Measurements from ENCODE around the gene SORCS3. TPM values are rescaled to one million over a fixed set of nuclear protein-coding genes. Genes with fewer than 3 reads are reported as not detected.

The SORCS3 gene
- not detected for total RNA-seq
- long read RNA-seq: 0 reads

- intact Hi-C loops (cut with DNase I): no loop called here
- no peak for DNase-seq (ENCODE audit: low spot score)
Observed at GRCh38 chr10:104641187-104641936, at the start of gene SORCS3. SORCS3 (plus strand) TSS chr10:104641290.

- no peak for DNase-seq (ENCODE audit: low spot score)
- intact Hi-C loops (cut with DNase I): no loop called here
Observed at GRCh38 chr10:104591441-104591840, 49.6 kb upstream of the SORCS3 start.

- intact Hi-C loops (cut with DNase I): no loop called here
Observed at GRCh38 chr10:104601166-104601565, 39.9 kb upstream of the SORCS3 start.

GRCh38 chr10:104608091-104608828, 32.8 kb upstream of the SORCS3 start:
- intact Hi-C loops (cut with DNase I): no loop called here
- no peak for DNase-seq (ENCODE audit: low spot score)

More at GRCh38 chr10:104601166-104601565, 39.9 kb upstream of the SORCS3 start:
- DNase-seq (ENCODE audit: low spot score): no peak

- intact Hi-C loops (cut with DNase I): no loop called here
- no peak for DNase-seq (ENCODE audit: low spot score)
Observed at GRCh38 chr10:104612571-104613205, 28.4 kb upstream of the SORCS3 start.

GRCh38 chr10:104613406-104613805, 27.7 kb upstream of the SORCS3 start:
- intact Hi-C loops (cut with DNase I): no loop called here
- no peak for DNase-seq (ENCODE audit: low spot score)

GRCh38 chr10:104614245-104614831, 26.8 kb upstream of the SORCS3 start:
- intact Hi-C loops (cut with DNase I): no loop called here
- DNase-seq (ENCODE audit: low spot score): no peak

GRCh38 chr10:104615136-104615535, 26.0 kb upstream of the SORCS3 start:
- DNase-seq (ENCODE audit: low spot score): no peak
- intact Hi-C loops (cut with DNase I): no loop called here

- intact Hi-C loops (cut with DNase I): no loop called here
Observed at GRCh38 chr10:104617831-104618230, 23.3 kb upstream of the SORCS3 start.

GRCh38 chr10:104622175-104622574, 18.9 kb upstream of the SORCS3 start:
- no peak for DNase-seq (ENCODE audit: low spot score)
- intact Hi-C loops (cut with DNase I): no loop called here

More at GRCh38 chr10:104617831-104618230, 23.3 kb upstream of the SORCS3 start:
- no peak for DNase-seq (ENCODE audit: low spot score)

GRCh38 chr10:104622598-104623209, 18.4 kb upstream of the SORCS3 start:
- no peak for DNase-seq (ENCODE audit: low spot score)
- intact Hi-C loops (cut with DNase I): no loop called here

- intact Hi-C loops (cut with DNase I): no loop called here
- no peak for DNase-seq (ENCODE audit: low spot score)
Observed at GRCh38 chr10:104630731-104631130, 10.4 kb upstream of the SORCS3 start.

GRCh38 chr10:104631946-104632345, 9.1 kb upstream of the SORCS3 start:
- intact Hi-C loops (cut with DNase I): no loop called here
- no peak for DNase-seq (ENCODE audit: low spot score)

GRCh38 chr10:104638861-104639589, 2.1 kb upstream of the SORCS3 start:
- intact Hi-C loops (cut with DNase I): no loop called here
- DNase-seq (ENCODE audit: low spot score): no peak

GRCh38 chr10:104639590-104640338, 1.3 kb upstream of the SORCS3 start:
- no peak for DNase-seq (ENCODE audit: low spot score)

GRCh38 chr10:104640339-104641186, 527 bp upstream of the SORCS3 start:
- intact Hi-C loops (cut with DNase I): no loop called here
- no peak for DNase-seq (ENCODE audit: low spot score)

More at GRCh38 chr10:104639590-104640338, 1.3 kb upstream of the SORCS3 start:
- intact Hi-C loops (cut with DNase I): no loop called here

GRCh38 chr10:104641937-104642657, 1.0 kb downstream of the SORCS3 start:
- intact Hi-C loops (cut with DNase I): no loop called here
- DNase-seq (ENCODE audit: low spot score): no peak

Measured in cardiac septum (tissue), 1 donor.